ENCODE data around the gene IL22.

The IL22 gene, protein sequence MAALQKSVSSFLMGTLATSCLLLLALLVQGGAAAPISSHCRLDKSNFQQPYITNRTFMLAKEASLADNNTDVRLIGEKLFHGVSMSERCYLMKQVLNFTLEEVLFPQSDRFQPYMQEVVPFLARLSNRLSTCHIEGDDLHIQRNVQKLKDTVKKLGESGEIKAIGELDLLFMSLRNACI

DNA sequence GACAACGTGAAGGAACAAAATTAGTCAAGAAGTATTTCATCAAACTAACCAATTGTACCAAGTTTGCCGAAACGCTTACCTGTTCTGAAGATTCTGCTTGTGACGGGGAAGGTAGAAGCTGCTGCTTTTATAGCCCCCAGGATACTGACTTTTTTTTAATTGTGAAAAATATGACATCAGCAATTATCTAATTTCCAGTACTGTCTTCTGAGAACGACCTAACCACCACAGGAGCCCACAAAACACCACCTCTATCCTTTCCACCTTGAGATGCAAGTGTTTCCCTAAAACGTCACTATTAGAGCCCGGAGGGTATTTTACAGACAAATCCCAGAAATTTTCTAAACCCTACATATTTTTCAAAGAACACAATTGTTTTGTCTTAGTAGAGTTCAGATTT lies at the start of gene IL22:
IL22 (minus strand) TSS at position 101 of the 400 bp plus-strand sequence. CDS start 156 bp downstream, outside the sequence.
- DNase-seq, result no peak
- in situ Hi-C loops (cut with MboI; ENCODE audit: low pct_unique_long_range_greater_than_20kb, low sequenced_read_pairs), result no loop called here

DNA sequence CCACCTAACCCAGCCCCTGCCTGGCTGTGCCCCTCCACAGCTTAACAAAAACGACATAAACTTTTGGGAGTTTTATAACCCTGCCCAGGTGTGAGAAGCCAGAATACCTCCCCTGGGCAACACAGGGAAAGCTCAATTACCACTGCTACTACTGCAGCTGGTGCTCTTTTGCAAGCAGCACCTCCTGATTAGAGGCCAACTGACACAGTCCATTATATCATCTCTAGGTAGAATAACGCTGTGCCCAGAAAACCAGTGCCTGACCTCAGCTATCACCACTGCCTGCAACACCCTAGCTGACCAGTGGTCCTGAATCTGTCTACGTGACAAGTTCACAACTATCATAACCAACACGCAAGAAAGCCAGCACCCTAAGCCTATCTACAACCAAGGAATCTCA lies 44.5 kb upstream of the IL22 start:
- DNase-seq, result no peak
- in situ Hi-C loops (cut with MboI; ENCODE audit: low pct_unique_long_range_greater_than_20kb, low sequenced_read_pairs), result no loop called here

DNA sequence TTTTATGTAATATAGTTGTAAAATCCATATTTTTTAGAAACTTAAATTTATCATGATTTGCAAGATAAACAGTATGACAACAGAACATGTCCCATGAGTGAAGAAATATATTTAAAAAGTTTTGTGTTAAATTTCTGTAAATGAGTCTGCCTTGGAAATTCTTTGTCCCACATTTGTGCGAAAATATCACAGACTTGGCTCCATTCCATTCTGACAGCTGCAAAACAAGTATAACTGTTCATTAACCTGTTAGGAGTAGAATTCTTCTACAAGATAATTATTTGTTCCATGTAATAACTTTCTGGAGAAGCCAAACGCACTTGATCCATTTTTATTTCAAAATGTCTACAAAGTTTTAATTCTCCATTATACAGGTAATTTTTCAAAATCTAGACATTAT lies 40.8 kb upstream of the IL22 start:
- in situ Hi-C loops (cut with MboI; ENCODE audit: low pct_unique_long_range_greater_than_20kb, low sequenced_read_pairs), result no loop called here
- DNase-seq, result no peak

DNA sequence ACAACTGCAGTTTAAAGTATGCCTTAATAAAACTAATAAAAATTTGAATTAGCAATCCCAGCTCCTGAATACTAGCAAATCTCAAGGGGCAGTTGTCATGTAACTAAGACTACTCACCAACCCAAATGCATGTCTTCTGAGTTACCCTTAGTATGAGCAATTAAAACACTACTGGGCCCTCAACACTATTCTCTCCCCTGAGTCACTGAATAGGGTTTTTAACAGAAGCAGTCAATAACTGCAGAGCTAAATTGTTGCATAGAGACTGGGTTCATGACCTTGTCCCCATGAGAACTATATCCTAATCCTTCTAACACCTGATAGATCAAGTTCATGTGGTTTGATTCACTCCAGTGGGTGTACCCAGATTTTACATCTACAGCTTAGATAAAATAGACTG lies 39.9 kb upstream of the IL22 start:
- in situ Hi-C loops (cut with MboI; ENCODE audit: low pct_unique_long_range_greater_than_20kb, low sequenced_read_pairs), result no loop called here
- DNase-seq, result no peak

DNA sequence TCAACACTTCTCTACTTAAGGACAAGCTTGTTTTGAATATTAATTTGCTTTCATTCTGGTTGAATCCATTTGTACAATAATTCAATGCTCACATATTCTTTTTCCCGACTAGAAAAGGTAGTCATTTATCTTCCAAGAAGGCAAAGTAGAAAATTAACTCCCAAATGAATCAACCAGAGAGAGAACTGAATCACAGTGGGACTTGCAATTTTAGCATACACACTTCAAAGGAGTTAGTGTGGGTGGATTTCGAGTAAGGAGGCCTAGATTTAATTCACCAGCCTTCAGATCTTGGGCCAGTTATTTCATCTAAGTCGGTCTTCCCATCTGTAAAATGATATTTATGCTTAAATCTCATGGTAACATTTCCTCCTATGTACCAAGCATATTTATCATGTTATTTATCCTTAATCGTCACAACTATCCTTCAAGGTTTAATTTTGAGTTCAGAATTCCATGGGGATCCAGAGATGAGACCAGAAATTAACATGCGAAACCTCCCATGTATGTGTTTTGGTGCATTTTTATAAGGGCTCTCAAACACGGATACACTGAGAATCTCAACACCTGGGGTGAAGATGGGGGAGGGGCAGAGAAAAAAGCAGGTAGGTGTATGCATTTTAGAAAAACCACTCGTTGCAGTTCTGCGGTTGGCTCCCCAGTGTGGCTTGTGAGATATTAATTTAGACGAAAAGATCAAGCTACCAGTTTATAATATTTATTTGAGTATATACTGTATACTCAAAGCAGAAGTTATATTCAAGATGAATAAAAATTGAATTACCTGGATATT lies 38.9 kb upstream of the IL22 start:
- no peak for DNase-seq
- in situ Hi-C loops (cut with MboI; ENCODE audit: low pct_unique_long_range_greater_than_20kb, low sequenced_read_pairs), result no loop called here

DNA sequence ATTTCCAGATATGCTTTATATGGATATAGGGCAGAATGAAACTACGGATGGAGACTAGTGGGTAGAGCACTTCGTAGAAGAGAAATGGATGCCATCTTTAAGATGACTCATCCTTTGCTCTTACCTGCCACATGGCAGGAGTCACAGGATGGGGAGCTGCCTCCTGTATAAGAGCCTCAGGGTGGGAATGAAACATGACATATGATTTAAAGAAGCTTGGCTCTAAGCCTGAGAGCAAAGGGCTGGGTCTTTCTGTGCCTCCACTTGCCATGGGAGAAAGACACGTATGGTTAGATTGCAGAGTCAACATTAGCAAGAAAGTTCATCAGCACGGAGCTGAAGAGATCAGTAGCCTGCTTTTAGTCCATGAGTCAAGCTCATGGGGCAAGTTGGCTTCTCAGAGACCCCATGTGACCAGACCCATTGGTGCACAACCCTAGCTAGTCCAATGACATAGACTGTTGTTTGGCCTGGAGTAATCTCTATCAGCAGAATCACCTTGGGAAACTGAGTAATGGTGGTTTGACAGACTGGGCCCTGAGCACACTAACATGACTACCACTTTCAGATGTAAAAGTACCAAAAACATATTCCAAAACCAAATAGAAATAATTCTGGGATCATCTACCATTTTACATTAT lies 38.1 kb upstream of the IL22 start:
- DNase-seq, result no peak
- in situ Hi-C loops (cut with MboI; ENCODE audit: low pct_unique_long_range_greater_than_20kb, low sequenced_read_pairs), result no loop called here

DNA sequence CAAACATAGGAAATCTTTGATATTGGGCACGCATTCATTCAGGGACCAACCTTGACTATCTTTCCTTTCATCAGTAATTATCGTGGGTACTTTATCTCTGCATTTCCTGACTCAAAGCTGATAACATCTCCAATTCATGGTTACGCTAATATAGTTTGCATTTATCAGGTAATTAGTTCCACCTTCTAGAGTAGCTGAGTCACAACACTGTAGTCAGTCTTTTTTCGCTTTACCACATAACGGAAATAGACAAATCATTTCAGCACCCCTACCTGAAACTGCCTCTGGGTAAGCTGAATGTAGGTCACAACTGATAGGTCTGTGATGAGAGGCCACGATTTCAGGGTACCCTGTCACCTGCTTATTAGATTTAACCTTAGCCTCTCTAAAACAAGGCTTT lies 36.7 kb upstream of the IL22 start:
- DNase-seq, result no peak
- in situ Hi-C loops (cut with MboI; ENCODE audit: low pct_unique_long_range_greater_than_20kb, low sequenced_read_pairs), result no loop called here

DNA sequence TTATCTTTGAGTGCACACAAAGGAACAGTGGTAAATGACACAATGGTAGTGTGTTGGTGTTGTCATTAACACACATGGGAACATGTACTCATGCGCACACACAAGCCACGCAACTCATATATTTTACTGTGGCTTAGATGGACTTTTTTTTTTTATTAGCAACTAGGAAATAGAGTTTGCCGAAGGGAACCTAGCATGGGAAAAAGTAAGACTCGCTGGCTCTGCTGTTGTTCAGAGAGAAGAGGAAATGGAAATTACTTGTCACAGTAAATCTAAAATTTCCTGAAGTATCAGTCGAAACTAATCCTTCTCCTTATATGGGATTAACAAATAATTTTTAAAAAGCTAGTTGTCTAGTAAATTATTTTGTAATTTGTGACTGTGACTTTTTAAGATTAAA lies 33.7 kb upstream of the IL22 start:
- DNase-seq, result no peak
- in situ Hi-C loops (cut with MboI; ENCODE audit: low pct_unique_long_range_greater_than_20kb, low sequenced_read_pairs), result no loop called here

DNA sequence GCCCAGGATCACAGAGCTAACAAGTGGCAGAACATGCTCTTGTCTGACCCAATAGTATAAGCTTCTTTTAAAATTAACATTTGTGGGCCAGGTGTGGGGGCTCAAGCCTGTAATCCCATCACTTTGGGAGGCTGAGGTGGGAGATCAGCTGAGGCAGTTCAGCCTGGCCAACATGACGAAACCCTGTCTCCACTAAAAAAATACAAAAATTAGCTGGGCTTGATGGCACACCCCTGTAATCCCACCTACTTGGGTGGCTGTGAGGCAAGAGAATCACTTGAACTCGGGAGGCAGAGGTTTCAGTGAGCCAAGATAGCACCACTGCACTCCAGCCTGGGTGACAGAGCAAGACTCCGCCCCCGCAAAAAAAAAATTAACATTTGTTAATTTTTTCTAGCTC lies 33.0 kb upstream of the IL22 start:
- in situ Hi-C loops (cut with MboI; ENCODE audit: low pct_unique_long_range_greater_than_20kb, low sequenced_read_pairs), result no loop called here
- DNase-seq, result no peak

DNA sequence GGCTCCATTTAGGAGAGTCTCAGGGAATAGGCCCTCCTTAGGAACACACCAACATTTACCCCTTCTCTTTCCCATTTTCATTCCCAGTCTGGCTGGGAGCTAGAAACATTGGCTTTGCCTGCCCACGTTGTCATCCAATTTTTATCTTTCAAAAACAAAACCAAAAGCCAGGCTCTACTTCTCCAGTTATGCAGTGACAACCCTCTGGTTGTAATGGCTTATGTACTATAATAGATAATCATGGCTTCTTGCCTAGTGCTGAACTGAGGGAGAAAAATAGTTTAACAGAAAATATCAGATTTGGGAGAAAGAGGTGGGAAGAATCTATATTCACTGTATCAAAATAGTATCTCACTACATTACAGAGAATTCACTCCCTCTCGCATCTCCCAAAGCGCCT lies 32.1 kb upstream of the IL22 start:
- no peak for DNase-seq
- in situ Hi-C loops (cut with MboI; ENCODE audit: low pct_unique_long_range_greater_than_20kb, low sequenced_read_pairs), result no loop called here

DNA sequence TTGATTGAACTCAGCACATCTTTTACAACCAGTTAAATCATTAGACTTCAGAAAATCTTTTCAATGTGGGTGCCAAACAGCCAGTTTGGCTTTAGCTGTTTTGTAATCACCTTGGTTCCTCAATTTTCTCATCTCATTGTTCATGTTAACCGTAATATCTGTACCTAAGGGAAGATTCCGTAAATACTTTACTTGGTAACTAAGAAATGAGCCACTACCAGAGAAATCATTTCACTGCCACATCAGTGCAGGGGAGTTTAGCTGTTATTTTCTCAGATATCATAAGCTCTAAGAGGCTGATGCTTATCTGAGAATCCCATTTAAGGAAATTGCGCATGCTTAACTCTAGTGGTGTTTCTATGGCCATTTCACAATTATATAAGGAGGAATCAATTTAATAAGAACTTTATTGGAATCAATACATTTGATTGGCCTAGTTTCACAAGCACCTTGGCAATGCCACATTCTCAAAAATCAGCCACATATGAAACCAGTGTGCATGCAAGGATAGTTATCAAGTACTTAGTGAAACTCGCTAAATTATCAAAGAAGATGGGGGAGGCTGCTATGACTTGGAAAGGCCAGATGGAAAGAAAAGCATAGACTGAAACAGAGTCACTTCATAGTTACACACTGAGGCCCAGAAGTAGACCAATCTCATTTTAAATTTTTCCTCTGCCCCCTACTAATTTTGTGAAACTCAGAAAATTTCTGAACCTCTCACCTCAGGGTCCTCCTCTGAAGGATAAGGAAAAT lies 28.1 kb upstream of the IL22 start:
- in situ Hi-C loops (cut with MboI; ENCODE audit: low pct_unique_long_range_greater_than_20kb, low sequenced_read_pairs), result no loop called here

DNA sequence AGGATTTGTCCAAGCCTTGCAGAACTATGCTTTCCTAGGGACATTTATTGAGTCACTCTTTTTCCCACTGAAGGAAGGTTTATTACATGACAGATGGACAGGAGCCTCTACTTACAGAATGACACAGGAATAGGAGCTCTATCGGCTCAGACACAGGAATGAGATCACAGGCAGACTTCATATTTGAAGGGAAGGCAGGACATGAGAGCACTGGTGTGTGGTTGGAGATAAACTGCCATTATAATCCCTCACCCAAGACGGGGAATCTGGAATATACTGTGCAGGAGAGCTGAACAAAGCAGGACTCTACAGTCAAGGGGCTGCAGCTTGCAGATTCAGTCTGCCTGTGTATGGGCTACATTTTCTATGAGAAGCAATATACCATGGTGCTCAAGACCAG lies 26.8 kb upstream of the IL22 start:
- in situ Hi-C loops (cut with MboI; ENCODE audit: low pct_unique_long_range_greater_than_20kb, low sequenced_read_pairs), result no loop called here
- DNase-seq, result no peak

More for the DNA sequence above, 28.1 kb upstream of the IL22 start:
- DNase-seq, result no peak

DNA sequence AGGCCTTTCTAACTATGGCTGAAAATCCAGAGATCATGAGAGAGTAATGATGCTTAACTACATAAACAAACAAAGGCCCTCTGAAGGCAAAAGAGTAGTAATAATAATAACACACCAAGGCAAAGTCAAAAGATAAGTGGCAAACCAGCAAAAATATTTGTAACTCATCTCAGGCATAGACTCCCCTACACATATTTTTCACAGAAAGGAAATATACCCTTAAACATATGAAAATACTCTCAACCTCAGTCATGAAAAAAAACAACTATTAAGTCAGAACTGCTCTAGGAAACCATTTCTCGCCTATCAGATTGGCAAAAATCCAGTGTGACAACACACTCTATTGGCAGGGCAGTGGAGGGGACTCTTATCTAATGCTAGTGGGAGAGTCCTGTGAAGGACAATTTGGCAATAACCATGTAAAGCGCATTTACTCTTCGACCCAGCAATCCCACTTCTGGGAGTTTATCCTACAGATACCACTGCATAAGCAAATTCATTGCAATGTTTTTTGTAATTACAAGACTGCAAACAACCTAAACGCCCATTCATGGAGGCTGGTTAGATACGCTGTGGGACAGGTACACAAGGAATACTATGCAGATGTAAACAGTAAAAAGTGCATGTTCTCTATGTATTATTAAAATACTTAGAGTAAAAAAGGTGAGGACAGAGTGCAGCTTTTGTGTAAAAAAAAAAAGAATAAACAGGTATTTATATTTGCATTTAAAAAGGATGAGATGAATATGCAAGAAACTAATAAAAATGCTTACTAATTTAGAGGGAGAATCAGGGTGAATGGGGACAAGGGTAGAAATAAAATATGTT lies 26.0 kb upstream of the IL22 start:
- in situ Hi-C loops (cut with MboI; ENCODE audit: low pct_unique_long_range_greater_than_20kb, low sequenced_read_pairs), result no loop called here
- no peak for DNase-seq

DNA sequence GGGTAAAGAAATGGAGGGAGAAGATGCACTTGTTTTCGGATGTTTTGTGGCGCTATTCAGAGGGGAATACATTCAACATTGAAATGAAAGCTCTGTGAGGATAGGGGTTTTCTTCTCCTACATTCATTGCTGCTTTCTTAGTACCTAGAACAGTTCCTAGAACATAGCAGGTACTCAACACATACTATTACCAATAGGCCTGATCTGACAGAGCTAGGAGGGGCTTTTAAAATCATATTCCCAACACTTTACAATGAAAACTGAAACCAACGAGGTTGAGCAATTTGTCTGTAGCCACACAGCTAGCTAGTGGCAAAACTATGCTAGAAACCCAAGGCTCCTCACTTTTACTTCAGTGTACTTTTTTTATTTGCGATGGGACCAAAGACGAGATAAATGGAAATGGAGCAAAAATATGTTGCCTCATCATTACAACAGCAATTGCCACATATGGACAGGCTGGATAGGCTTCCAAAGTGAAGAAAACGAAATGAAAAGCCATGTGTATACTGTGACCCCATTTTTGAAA lies 23.1 kb upstream of the IL22 start:
- no peak for DNase-seq
- in situ Hi-C loops (cut with MboI; ENCODE audit: low pct_unique_long_range_greater_than_20kb, low sequenced_read_pairs), result no loop called here

DNA sequence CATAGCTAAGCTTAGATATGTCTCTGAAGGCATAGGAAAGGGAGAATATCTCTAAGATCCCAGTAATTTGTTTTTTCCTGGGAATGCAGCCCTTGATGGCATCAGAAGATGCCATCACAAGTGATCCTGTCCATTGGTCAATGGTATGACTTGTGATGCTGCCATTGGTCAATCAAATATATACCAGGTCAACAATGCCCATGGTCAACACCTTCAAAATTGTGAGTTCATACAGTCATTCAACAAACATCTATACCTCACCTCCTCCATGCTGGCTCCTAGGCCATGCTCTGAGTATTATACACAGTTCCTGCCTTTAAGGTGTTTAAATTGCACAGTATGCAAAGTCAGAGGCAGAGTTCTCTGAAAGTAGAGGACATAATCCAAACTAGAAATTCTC lies 19.3 kb upstream of the IL22 start:
- in situ Hi-C loops (cut with MboI; ENCODE audit: low pct_unique_long_range_greater_than_20kb, low sequenced_read_pairs), result no loop called here
- no peak for DNase-seq

DNA sequence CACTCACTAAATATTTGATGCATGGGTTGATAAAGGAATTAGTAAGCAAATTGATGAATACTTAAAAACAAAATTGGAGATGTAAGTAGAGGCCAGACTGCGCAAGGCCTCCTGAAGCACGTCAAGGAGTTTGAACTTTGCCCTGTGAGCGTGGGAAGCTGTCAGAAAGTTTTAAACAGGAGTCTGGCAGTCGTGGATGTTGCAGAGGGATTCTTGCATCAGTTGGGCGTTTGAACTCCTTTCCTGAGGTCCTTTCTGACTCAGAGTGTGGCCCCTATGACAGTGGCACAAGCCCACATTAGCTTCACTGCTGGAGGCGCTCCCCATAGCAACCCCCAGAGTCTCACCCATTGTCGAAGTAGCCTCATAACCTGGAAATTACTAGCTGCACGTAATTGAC lies 17.9 kb upstream of the IL22 start:
- in situ Hi-C loops (cut with MboI; ENCODE audit: low pct_unique_long_range_greater_than_20kb, low sequenced_read_pairs), result no loop called here
- DNase-seq, result no peak

DNA sequence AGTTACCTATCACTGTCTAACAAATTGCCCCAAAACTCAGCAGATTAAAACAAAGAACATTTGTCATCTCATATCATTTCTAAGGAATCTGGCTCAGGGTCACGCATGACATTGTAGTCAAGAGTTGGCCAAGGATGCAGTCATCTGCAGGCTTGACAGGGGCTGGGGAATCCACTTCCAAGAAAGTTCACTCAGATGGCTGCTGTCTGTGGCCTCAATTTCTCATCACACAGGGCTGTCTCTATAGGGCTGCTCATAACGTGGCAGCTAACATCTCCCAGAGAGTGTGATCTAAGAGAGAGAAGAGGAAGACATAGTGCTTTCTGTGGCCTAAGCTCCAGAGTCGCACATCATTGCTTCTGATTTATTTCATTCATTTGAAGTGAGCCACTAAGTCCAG lies 17.0 kb upstream of the IL22 start:
- in situ Hi-C loops (cut with MboI; ENCODE audit: low pct_unique_long_range_greater_than_20kb, low sequenced_read_pairs), result no loop called here
- DNase-seq, result no peak

DNA sequence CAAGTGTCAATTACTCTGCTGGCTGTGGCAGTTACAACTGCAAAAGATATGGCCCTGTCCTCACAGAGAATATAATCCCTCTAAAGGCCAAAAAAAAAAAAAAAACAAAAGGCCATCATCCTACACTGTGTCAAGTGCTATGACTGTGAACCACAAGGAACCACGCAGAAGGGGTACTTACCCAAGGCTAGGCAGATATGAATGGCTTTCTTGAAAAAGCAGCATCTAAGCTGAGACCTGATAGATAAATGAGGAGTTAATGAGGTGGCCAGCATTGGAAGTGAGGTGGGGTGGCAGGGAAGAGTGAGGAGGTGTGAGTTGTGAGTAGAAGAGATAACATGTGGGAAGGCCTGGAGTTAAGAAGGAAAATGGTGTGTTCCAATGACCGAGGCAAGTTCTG lies 16.4 kb upstream of the IL22 start:
- in situ Hi-C loops (cut with MboI; ENCODE audit: low pct_unique_long_range_greater_than_20kb, low sequenced_read_pairs), result no loop called here
- no peak for DNase-seq

DNA sequence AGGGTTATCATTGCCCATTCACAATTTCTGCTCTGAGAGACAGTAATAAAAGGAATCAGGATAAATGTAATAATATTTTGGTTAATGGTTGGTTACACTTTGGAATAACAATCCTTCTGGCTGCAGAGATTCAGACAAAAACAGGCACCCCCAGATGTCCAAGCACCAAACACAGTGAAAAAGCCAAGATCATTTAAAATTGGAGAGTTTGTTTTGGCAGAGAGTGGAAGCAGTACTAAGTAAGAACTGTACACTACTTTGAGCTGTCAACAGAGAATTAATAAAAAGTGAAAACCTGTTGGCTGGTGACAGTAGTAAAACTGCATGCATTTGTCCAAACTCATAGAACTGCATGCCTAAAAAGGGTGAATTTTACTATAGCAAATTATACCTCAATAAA lies 15.6 kb upstream of the IL22 start:
- in situ Hi-C loops (cut with MboI; ENCODE audit: low pct_unique_long_range_greater_than_20kb, low sequenced_read_pairs), result no loop called here

More for the DNA sequence above, 15.6 kb upstream of the IL22 start:
- no peak for DNase-seq

Data from KBM-7 (cell line).